Measurements from ENCODE around the gene PIK3C3.

Gene PIK3C3

DNA sequence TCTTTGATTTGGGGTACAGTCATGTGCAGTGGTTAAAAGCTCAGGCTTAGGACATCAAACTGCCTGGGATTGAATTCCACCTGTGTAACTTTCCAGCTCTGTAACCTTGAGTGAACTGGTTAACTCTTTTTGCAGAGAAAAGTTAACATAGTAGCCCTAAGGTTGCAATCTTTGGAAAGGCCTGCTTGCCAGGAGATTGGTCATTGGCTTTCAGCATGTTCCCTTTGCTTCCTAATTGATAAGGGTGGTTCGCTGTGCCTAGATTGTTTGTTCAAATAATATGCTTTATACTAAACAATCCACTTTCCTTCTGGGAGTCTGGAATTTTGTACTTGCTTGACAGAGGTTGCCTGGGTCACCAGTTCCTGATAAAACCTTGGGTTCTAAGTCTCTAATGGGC lies 86.8 kb downstream of the PIK3C3 start:
- Histone ChIP-seq H3K9me3 (ENCODE audit: insufficient read depth, low read length) (no peaks in the 10 kb centered on the region), H3K36me3 (ENCODE audit: low read length) (peaks cover 12% of the 10 kb centered on the region; the same call in 1 of the 2 replicates), H3K9ac (ENCODE audit: low read length) (no peak overlapping the region), H3K9me2 (replicated peaks; ENCODE audit: insufficient read depth, low read length) (no peaks in the 10 kb centered on the region), H3K4me3 (ENCODE audit: insufficient read depth, low read length, poor library complexity, severe bottlenecking) (no peak overlapping the region), H2AFZ (ENCODE audit: low read depth, low read length, severe bottlenecking) (no peak overlapping the region), H3K27me3 (ENCODE audit: low read length) (no peaks in the 10 kb centered on the region), H3K27ac (ENCODE audit: low read depth, low read length) (no peak overlapping the region), H3F3A (ENCODE audit: insufficient read depth) (no peaks in the 10 kb centered on the region; the same call in 1 of the 2 replicates), H3K79me2 (ENCODE audit: insufficient read depth, low read length) (no peaks in the 10 kb centered on the region), H3K4me2 (ENCODE audit: low read depth, low read length, poor library complexity, severe bottlenecking) (no peak overlapping the region), H4K20me1 (ENCODE audit: low read depth, low read length) (no peaks in the 10 kb centered on the region)
- TF ChIP-seq EZH2phosphoT487 (conservative IDR thresholded peaks at IDR 0.05; ENCODE audit: low read length): no peak
- TF ChIP-seq, protein P1, sequence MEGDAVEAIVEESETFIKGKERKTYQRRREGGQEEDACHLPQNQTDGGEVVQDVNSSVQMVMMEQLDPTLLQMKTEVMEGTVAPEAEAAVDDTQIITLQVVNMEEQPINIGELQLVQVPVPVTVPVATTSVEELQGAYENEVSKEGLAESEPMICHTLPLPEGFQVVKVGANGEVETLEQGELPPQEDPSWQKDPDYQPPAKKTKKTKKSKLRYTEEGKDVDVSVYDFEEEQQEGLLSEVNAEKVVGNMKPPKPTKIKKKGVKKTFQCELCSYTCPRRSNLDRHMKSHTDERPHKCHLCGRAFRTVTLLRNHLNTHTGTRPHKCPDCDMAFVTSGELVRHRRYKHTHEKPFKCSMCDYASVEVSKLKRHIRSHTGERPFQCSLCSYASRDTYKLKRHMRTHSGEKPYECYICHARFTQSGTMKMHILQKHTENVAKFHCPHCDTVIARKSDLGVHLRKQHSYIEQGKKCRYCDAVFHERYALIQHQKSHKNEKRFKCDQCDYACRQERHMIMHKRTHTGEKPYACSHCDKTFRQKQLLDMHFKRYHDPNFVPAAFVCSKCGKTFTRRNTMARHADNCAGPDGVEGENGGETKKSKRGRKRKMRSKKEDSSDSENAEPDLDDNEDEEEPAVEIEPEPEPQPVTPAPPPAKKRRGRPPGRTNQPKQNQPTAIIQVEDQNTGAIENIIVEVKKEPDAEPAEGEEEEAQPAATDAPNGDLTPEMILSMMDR (IDR thresholded peaks at IDR 0.05; ENCODE audit: insufficient read depth, low read length, poor library complexity, severe bottlenecking): no peak

DNA sequence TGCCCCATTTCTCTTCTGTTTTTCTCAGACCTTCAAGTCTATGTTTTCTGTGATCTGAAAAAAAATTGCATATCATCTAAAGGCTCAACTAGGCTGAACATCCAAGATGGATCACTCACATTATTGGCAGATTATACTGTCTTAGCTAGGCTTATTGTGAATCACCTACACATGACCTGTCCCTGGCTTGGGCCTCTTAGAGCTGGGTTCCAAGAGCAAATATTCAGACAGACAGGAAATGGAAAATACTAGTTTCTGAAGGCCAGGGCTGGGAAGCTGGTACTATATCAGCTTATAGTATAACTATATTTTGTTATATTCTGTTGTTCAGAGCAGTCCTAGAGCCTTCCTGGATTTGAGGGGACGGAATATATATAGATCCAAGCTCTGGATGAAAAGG lies 90.3 kb downstream of the PIK3C3 start:
- Histone ChIP-seq H3K36me3 (ENCODE audit: low read length) (peaks cover 10% of the 10 kb centered on the region; the same call in 1 of the 2 replicates), H3K4me2 (ENCODE audit: low read depth, low read length, poor library complexity, severe bottlenecking) (no peak overlapping the region), H3F3A (ENCODE audit: insufficient read depth) (no peaks in the 10 kb centered on the region; the same call in 1 of the 2 replicates), H3K9ac (ENCODE audit: low read length) (no peak overlapping the region), H4K20me1 (ENCODE audit: low read depth, low read length) (no peaks in the 10 kb centered on the region), H3K79me2 (ENCODE audit: insufficient read depth, low read length) (no peaks in the 10 kb centered on the region), H3K27ac (ENCODE audit: low read depth, low read length) (no peak overlapping the region), H3K4me3 (ENCODE audit: insufficient read depth, low read length, poor library complexity, severe bottlenecking) (no peak overlapping the region), H3K9me3 (ENCODE audit: insufficient read depth, low read length) (no peaks in the 10 kb centered on the region), H2AFZ (ENCODE audit: low read depth, low read length, severe bottlenecking) (no peak overlapping the region), H3K9me2 (replicated peaks; ENCODE audit: insufficient read depth, low read length) (no peaks in the 10 kb centered on the region), H3K27me3 (ENCODE audit: low read length) (no peaks in the 10 kb centered on the region)
- TF ChIP-seq, protein P1 (IDR thresholded peaks at IDR 0.05; ENCODE audit: insufficient read depth, low read length, poor library complexity, severe bottlenecking): no peak
- TF ChIP-seq EZH2phosphoT487 (conservative IDR thresholded peaks at IDR 0.05; ENCODE audit: low read length): no peak

DNA sequence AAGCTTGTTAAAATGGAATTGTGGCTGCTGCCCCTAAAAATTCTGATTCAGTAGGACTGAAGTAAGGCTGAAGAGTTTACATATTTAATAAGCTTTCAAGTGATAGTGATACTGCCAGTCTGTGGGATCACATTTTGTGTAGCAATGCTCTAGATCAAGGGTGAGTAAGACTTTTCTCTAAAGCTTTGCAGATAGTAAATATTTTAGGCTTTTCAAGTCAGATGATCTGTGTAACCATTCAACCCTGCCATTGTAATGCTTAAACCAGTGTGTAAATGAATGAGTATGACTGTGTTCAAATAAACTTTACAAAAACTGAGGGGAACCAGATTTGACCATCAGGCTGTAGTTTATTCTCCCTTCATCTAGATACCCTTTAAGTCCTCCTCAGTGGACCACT lies 92.7 kb downstream of the PIK3C3 start:
- Histone ChIP-seq H4K20me1 (ENCODE audit: low read depth, low read length) (no peaks in the 10 kb centered on the region), H3K4me2 (ENCODE audit: low read depth, low read length, poor library complexity, severe bottlenecking) (no peak overlapping the region), H3K27me3 (ENCODE audit: low read length) (no peaks in the 10 kb centered on the region), H3K9me3 (ENCODE audit: insufficient read depth, low read length) (no peaks in the 10 kb centered on the region), H3K9ac (ENCODE audit: low read length) (no peak overlapping the region), H3K9me2 (replicated peaks; ENCODE audit: insufficient read depth, low read length) (no peaks in the 10 kb centered on the region), H3K4me3 (ENCODE audit: insufficient read depth, low read length, poor library complexity, severe bottlenecking) (no peak overlapping the region), H3K27ac (ENCODE audit: low read depth, low read length) (no peak overlapping the region), H3K79me2 (ENCODE audit: insufficient read depth, low read length) (no peaks in the 10 kb centered on the region), H3K36me3 (ENCODE audit: low read length) (peaks cover 10% of the 10 kb centered on the region; the same call in 1 of the 2 replicates), H3F3A (ENCODE audit: insufficient read depth) (peaks cover 6% of the 10 kb centered on the region; the same call in 1 of the 2 replicates), H2AFZ (ENCODE audit: low read depth, low read length, severe bottlenecking) (no peak overlapping the region)
- TF ChIP-seq, protein P1 (IDR thresholded peaks at IDR 0.05; ENCODE audit: insufficient read depth, low read length, poor library complexity, severe bottlenecking): no peak
- no peak for TF ChIP-seq EZH2phosphoT487 (conservative IDR thresholded peaks at IDR 0.05; ENCODE audit: low read length)
